ENCODE measurements around the gene ENDOV. TPM values are rescaled to one million over a fixed set of nuclear protein-coding genes. Genes with fewer than 3 reads are reported as not detected.

The ENDOV gene
- total RNA-seq, 1 donor from 2014 or later = 22.8 TPM

- Mint-ChIP-seq H3K27me3 (ENCODE audit: low read depth) (peaks cover 11% of the 10 kb centered on the region), H3K36me3 (ENCODE audit: low read depth) (peaks cover 3% of the 10 kb centered on the region), H3K4me3 (ENCODE audit: unreplicated experiment) (no peak overlapping the region), H3K27ac (ENCODE audit: unreplicated experiment) (no peak overlapping the region), H3K9me3 (ENCODE audit: low read depth) (no peaks in the 10 kb centered on the region), H3K4me1 (ENCODE audit: low read depth) (no peaks in the 10 kb centered on the region)
- no peak for DNase-seq (ENCODE audit: low spot score)
- no peak for TF ChIP-seq CTCF (IDR thresholded peaks at IDR 0.05)
These were observed 27.8 kb downstream of the ENDOV start for GRCh38 chr17:80442764-80443163.

- H3K27me3 Mint-ChIP-seq (ENCODE audit: low read depth) = peaks cover 11% of the 10 kb centered on the region
- no peaks in the 10 kb centered on the region for H3K9me3 Mint-ChIP-seq (ENCODE audit: low read depth)
These were observed 28.5 kb downstream of the ENDOV start for GRCh38 chr17:80443498-80443897.

GRCh38 chr17:80443916-80444643, 29.1 kb downstream of the ENDOV start:
- Mint-ChIP-seq H3K9me3 (ENCODE audit: low read depth) (no peaks in the 10 kb centered on the region), H3K4me3 (ENCODE audit: unreplicated experiment) (no peak overlapping the region), H3K27me3 (ENCODE audit: low read depth) (peaks cover 11% of the 10 kb centered on the region), H3K27ac (ENCODE audit: unreplicated experiment) (no peak overlapping the region), H3K36me3 (ENCODE audit: low read depth) (peaks cover 3% of the 10 kb centered on the region), H3K4me1 (ENCODE audit: low read depth) (no peaks in the 10 kb centered on the region)
- DNase-seq (ENCODE audit: low spot score) = no peak
- TF ChIP-seq CTCF (IDR thresholded peaks at IDR 0.05) = no peak

More at GRCh38 chr17:80443498-80443897, 28.5 kb downstream of the ENDOV start:
- Mint-ChIP-seq H3K4me1 (ENCODE audit: low read depth) (no peaks in the 10 kb centered on the region), H3K4me3 (ENCODE audit: unreplicated experiment) (no peak overlapping the region), H3K36me3 (ENCODE audit: low read depth) (peaks cover 3% of the 10 kb centered on the region), H3K27ac (ENCODE audit: unreplicated experiment) (no peak overlapping the region)
- no peak for DNase-seq (ENCODE audit: low spot score)
- TF ChIP-seq CTCF (IDR thresholded peaks at IDR 0.05) = no peak

GRCh38 chr17:80444644-80444979, 29.6 kb downstream of the ENDOV start:
- H3K9me3 Mint-ChIP-seq (ENCODE audit: low read depth) = no peaks in the 10 kb centered on the region
- no peak for DNase-seq (ENCODE audit: low spot score)
- peaks cover 11% of the 10 kb centered on the region for H3K27me3 Mint-ChIP-seq (ENCODE audit: low read depth)
- H3K27ac Mint-ChIP-seq (ENCODE audit: unreplicated experiment) = no peak overlapping the region
- TF ChIP-seq CTCF (IDR thresholded peaks at IDR 0.05) = no peak
- no peak overlapping the region for H3K4me3 Mint-ChIP-seq (ENCODE audit: unreplicated experiment)
- peaks cover under 1% of the 10 kb centered on the region for H3K4me1 Mint-ChIP-seq (ENCODE audit: low read depth)
- H3K36me3 Mint-ChIP-seq (ENCODE audit: low read depth) = peaks cover 3% of the 10 kb centered on the region

- no peaks in the 10 kb centered on the region for H3K9me3 Mint-ChIP-seq (ENCODE audit: low read depth)
- no peak for TF ChIP-seq CTCF (IDR thresholded peaks at IDR 0.05)
These were observed 30.2 kb downstream of the ENDOV start for GRCh38 chr17:80445007-80445725.

More at GRCh38 chr17:80445007-80445725, 30.2 kb downstream of the ENDOV start:
- peaks cover 3% of the 10 kb centered on the region for H3K36me3 Mint-ChIP-seq (ENCODE audit: low read depth)
- no peak for DNase-seq (ENCODE audit: low spot score)
- no peak overlapping the region for H3K4me3 Mint-ChIP-seq (ENCODE audit: unreplicated experiment)
- H3K27ac Mint-ChIP-seq (ENCODE audit: unreplicated experiment) = no peak overlapping the region
- H3K27me3 Mint-ChIP-seq (ENCODE audit: low read depth) = peaks cover 11% of the 10 kb centered on the region
- peaks cover 4% of the 10 kb centered on the region for H3K4me1 Mint-ChIP-seq (ENCODE audit: low read depth)
